ENCODE measurements around the gene TNN.

Gene TNN

GRCh38 chr1:175182201-175182746, 114.6 kb downstream of the TNN start:
- DNase-seq (ENCODE audit: low read depth): no peak
- TF ChIP-seq, protein P1, sequence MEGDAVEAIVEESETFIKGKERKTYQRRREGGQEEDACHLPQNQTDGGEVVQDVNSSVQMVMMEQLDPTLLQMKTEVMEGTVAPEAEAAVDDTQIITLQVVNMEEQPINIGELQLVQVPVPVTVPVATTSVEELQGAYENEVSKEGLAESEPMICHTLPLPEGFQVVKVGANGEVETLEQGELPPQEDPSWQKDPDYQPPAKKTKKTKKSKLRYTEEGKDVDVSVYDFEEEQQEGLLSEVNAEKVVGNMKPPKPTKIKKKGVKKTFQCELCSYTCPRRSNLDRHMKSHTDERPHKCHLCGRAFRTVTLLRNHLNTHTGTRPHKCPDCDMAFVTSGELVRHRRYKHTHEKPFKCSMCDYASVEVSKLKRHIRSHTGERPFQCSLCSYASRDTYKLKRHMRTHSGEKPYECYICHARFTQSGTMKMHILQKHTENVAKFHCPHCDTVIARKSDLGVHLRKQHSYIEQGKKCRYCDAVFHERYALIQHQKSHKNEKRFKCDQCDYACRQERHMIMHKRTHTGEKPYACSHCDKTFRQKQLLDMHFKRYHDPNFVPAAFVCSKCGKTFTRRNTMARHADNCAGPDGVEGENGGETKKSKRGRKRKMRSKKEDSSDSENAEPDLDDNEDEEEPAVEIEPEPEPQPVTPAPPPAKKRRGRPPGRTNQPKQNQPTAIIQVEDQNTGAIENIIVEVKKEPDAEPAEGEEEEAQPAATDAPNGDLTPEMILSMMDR (conservative IDR thresholded peaks at IDR 0.05; ENCODE audit: low read depth, low read length): no peak
- no peak overlapping the region for H3K4me3 ChIP-seq (ENCODE audit: low read length)

DNA sequence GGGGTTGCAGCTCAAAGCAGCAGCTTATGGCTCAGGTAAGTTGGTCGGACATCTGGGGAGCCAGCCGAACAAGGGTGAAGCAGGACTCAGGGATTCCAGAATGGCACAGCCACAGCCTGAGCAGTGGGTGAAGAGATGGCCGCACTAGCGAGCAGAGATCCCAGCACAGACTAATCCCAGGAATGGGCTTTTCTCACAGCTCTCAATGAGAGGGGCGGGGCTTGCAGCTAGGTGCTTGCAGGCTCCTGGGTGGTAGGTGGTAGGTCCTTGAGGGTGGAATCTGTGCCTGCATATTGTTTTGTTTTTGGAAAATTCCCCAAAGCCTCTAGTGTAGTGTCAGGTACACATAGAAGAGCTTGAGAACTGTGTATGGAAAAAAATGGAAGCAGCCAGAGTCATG, 116.0 kb downstream of the TNN start:
- DNase-seq (ENCODE audit: low read depth): no peak
- no peak overlapping the region for H3K4me3 ChIP-seq (ENCODE audit: low read length)
- TF ChIP-seq, protein P1 (conservative IDR thresholded peaks at IDR 0.05; ENCODE audit: low read depth, low read length): no peak

- TF ChIP-seq, protein P1 (conservative IDR thresholded peaks at IDR 0.05; ENCODE audit: low read depth, low read length): no peak
- no peak for DNase-seq (ENCODE audit: low read depth)
- H3K4me3 ChIP-seq (ENCODE audit: low read length): no peak overlapping the region
Measured at GRCh38 chr1:175185903-175186302, 118.3 kb downstream of the TNN start.

GRCh38 chr1:175186433-175187160, 119.0 kb downstream of the TNN start:
- no peak overlapping the region for H3K4me3 ChIP-seq (ENCODE audit: low read length)
- TF ChIP-seq, protein P1 (conservative IDR thresholded peaks at IDR 0.05; ENCODE audit: low read depth, low read length): no peak
- DNase-seq (ENCODE audit: low read depth): no peak

- TF ChIP-seq, protein P1 (conservative IDR thresholded peaks at IDR 0.05; ENCODE audit: low read depth, low read length): no peak
- no peak for DNase-seq (ENCODE audit: low read depth)
- H3K4me3 ChIP-seq (ENCODE audit: low read length): no peak overlapping the region
Measured at GRCh38 chr1:175188936-175189335, 121.3 kb downstream of the TNN start.

- no peak overlapping the region for H3K4me3 ChIP-seq (ENCODE audit: low read length)
- TF ChIP-seq, protein P1 (conservative IDR thresholded peaks at IDR 0.05; ENCODE audit: low read depth, low read length): no peak
- no peak for DNase-seq (ENCODE audit: low read depth)
Measured at GRCh38 chr1:175191659-175192058, 124.0 kb downstream of the TNN start.

GRCh38 chr1:175192111-175192629, 124.5 kb downstream of the TNN start:
- no peak for DNase-seq (ENCODE audit: low read depth)
- TF ChIP-seq, protein P1 (conservative IDR thresholded peaks at IDR 0.05; ENCODE audit: low read depth, low read length): no peak
- H3K4me3 ChIP-seq (ENCODE audit: low read length): peak overlapping the region; percentile 44

Data from retinal pigment epithelial cell (primary cell).